HG02642 (cell line): Measurements from ENCODE around the gene GMDS.

Experiments used
- ATAC-seq: cut with Tn5 transposase; IDR thresholded peaks from one replicate; pipeline ENCODE4 v1.9.1; 2021; ENCODE audit warnings: mild to moderate bottlenecking; ENCODE audit not compliant: unreplicated experiment, poor library complexity

Gene GMDS

DNA sequence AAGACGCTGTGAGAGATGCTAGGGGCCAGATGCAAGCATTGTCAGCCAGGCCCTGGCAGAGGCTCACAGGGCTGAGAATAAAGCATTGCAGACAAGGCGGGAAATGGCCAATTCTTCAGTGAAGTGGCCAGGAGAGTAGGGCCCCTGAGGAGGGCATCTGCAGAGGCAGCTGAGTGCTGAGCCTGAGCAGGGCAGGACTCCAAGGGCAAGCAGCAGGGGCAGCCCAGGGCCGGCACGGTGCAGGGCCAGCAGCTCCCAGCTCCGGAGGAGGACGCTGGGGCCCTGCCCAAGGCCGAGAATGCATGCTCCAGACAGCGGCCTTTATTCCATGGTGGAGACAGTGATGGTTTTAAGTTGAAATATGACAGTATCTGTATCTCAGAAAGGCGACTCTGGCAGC lies 330.2 kb downstream of the GMDS start:
- no peak for ATAC-seq

DNA sequence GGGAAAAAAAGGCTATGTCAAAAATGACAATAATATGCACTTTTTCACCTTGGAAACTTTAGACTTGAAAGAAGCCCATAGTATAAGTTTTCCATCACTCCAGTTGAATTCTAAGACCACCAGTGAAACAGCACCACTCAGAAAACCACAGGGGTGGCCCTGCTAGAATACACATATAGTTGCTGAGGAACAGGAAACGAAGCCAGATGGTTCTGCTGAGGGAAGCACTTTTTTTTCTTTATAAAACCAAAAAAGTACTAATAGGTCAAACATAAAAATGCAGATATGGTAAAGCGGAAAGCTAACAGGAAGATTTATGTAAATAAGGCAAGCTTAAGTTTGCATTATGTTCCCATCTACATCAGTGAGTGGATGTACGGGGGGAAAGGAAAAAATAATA lies 331.8 kb downstream of the GMDS start:
- ATAC-seq = no peak

DNA sequence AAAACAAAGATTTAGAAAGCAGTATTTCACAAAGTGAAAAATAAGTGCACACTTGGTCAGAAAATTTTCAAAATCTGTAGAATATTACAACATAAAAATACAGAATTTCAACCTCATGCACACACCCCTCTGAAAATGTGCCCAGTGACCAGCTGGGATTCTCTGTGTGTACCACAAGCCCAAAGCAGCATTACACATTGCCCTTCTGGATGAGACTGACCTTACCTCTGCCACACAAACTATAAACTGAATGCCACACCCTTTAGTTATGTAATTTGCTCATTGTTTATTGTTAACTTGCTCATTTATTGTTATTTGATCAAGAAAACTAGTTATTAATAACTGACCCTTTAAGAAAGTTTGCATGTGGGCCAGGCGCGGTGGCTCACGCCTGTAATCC lies 332.7 kb downstream of the GMDS start:
- ATAC-seq = no peak

DNA sequence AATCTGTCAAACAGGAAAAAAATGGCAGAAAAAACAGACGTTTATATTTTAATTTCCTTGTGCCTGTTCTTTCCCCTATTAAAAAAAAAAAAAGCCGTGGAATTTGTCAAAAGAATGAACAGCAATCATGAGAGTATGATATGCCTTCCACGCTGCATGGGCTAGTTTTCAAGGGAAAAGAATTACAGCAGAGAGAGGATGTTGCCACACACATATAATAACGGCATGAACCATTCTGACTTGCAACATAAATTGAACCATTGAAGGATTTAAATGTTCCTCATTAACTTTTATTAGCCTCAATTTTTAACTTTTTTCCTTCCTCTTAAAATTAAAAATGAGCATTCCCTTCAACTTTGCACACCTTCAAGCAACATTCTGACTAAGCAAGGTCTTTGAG lies 333.9 kb downstream of the GMDS start:
- ATAC-seq = no peak

DNA sequence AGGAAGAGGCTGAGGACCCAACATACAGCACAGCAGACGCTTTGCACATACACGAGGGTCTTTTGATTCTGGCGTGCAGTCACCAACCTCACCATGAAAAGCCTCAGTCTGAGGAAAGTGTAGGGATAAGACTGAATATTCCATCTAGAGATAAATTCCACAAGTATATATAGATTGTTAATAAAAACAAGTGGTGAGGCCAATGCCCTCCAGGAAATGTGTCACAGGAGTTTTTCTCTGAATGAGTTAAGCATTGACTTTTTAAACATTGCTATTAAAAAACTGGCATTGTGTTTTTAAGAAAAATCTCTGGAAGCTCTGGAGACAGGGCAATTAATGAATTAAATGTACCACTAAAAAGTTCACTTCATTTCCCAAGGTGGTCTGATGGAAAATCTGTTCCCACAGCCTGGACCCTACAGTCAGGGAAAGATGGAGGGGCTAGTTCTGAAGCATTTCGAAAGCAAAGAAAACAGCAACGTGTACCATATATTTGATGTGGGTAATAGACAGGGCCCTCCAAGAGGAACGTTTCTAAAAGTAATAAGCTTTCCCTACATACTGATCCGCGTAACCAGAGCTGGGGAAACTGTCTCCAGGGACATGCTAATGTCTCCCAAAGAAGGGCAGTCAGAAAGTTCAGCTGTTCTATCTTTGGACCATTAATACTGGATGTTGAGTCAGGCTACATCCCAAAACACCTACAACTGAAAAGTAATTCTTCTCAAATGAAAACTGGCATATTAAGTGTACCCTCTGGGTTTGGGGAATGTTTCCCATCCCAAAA lies 334.6 kb downstream of the GMDS start:
- no peak for ATAC-seq

DNA sequence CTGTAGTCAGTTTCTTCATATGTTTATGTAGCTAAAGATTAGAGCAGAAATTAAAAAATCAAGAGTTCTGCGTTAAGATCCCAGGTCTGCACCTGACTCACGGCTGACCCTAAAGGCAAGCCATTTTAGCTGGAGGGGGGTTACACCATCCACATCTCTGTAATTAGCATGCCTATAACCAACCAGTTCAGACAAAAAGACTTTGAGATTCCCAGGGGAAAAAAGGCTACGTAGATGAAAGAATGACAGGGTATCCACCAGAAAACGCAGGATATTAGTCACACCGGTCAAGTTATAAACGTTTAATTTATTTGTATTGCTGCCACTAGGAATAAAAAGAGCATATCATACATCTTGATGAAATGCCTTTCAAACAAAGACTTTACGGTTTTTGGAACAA lies 336.6 kb downstream of the GMDS start:
- ATAC-seq = no peak

DNA sequence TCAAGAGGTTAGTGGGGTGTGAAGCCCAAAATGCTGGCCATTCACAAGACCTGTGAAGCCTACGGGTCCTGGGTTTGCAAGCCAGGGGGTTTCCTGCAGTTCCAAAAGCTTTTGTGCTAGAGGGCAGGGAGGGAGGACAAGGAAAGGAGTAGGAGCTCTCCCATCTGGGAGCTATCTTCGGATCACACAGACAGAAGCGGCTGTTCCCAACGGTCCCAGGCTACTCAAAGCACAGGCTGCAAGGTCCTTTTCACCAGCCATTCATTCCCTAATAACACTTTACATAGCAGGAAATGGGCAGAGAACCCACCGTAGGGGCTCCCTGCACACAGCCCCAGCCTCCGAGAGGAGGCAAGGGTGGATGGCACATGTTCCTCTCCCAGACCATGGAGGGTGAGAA lies 338.8 kb downstream of the GMDS start:
- ATAC-seq = no peak

DNA sequence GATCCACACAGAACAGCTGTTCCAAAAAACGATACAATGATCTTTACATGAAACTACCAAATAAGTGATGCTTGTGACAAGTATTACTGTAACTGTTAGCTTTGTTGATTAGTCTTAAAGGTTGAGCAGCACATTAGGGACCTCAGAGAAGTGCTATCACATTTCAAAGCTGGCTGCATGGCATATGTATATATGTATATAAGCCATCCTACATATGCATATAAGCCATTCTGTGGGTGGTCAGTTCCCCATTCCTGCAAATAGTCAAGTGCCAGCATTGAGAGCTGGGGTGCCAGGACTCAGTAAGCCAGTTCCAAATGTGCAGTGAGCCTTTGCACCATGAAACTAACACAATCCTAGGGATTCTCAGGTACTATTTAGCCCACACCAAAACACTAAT lies 339.4 kb downstream of the GMDS start:
- ATAC-seq = no peak

DNA sequence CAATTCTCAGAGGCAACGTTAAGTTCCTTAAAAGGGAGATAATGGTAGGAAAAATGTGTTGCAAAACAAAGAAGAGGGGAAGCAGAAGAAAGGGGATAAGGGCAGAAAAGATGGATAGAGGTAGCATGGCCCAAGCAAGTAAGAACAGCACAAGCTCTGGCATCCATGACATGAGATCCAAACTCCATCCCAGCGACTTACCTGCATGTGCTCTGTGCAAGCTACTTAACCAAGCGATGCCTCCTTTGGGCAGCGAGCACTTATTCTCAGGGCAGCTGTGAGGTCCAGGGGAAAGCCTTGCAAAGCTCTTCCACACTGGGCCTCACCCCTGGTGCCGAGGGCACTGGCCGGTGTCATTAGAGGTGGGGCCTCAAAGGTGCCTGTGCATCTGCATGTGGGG lies 340.5 kb downstream of the GMDS start:
- no peak for ATAC-seq

DNA sequence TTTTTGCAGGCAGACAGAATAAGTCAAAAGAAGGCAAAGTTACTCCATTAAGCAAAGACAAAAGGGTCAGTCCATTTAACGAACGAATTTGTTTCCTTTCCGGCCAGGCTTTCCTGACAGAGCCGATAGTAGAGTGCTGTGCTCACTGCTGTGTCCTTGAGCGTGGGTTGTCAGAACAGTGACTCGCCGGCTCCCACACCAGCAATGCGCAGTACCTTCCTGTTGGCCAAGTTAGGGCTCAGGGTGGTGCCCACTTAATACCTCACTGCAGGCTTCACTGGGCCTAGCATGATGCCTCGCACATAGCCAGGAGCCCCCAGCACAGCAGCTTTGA lies 341.0 kb downstream of the GMDS start:
- ATAC-seq = no peak

DNA sequence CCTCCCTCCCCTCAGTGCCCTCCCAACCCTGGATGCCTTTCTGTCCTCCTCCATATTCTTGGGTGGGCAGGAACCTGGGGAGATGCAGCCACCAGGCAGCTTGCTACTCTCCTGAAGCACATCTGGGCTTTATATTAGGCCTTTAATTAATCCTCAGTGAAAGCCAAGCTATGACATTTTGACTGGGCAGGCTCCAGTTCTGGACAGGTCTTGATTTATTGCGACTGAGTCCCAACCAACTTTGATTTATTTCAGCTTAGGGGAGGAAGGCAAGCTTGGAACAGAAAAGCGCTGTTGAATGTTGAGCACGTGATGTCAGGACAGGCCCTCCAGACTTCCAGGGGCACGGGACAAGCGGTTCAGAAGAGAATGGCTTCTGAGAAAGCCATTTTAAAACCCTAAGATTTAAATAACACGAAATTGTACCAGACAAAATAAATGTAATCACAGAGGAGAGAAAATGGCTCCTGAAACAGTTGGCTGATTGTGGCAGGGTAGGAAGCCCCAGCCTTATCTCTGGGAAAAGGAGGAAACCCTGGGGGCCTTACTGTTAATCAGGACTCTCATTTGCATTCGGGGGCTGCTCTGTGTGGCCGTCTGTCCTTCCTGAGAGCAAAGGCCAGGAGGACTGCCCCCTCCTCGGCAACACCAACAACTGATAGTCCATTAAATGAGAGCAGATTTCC lies 341.5 kb downstream of the GMDS start:
- no peak for ATAC-seq

DNA sequence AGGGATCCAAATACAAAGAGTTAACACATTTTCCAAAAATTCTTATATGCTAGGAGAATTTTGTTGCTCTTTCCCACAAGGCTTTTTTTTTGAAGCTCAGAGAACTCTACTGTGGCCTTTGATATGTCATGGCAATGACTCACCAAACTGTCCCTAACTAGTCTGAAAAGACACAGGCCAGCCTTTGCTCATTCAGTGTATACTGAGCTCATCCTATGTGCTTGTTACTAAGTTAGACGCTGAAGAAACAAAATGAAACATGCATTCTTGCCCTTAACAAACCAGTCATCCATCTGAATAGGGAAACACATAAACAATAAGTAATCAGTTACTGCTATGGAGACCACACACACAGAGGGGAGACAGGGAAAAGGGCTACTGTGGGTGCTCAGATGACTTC lies 343.8 kb downstream of the GMDS start:
- ATAC-seq = no peak

DNA sequence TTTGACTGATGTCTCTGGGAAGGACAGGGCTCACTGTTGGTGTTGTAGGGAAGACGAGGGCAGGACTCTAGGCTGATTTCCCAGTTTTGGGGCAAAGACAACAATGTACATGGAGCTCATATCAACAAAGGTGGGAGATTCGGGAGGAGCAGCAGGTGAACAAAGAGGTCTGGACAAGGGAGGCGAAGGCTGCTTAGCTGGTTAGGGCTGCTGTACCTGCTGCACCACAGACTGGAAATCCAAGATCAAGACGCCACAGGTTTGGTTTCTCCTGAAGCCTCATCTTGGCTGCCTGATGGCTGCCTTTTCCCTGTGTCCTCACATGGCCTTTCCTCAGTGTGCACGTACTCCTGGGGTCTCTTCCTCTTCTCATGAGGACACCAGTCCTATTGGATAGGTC lies 348.5 kb downstream of the GMDS start:
- no peak for ATAC-seq

DNA sequence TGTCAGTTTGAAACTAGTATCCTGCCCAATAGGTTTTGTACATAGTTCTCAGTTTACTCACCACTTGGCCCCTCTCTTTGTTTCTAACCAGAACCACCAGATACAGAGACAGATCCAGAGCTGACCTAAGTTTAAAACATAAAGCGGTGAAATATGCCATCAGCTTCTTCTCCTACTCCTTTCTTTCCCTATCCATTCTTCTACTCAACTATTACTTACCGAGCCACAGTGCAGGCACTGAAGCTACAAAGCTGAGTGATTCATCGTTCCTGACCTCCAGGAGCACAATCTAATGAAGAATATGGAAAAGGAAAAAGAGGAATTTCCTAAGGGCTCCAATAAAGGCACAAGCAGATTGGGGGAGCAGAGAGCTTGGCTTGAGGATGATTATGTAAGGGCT lies 349.7 kb downstream of the GMDS start:
- ATAC-seq = no peak

DNA sequence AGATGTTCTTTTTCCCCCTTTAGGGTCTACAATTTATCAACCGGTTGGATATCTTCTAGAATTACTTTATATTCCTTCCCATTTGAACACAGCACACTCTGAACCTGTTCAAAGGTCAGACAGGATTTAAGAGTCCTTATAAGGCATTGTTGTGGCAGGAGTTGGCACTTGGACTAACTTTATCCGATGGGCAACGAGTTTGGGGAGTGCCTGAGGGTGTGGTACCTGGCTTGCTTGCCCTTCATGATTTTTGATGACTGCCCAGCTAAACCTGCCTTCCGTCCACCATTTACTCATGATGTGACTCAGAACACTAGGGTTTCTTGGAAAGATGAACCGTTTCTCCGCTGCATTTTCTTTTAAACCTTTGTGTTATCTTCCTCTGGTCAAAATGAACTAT lies 350.5 kb downstream of the GMDS start:
- ATAC-seq = no peak

DNA sequence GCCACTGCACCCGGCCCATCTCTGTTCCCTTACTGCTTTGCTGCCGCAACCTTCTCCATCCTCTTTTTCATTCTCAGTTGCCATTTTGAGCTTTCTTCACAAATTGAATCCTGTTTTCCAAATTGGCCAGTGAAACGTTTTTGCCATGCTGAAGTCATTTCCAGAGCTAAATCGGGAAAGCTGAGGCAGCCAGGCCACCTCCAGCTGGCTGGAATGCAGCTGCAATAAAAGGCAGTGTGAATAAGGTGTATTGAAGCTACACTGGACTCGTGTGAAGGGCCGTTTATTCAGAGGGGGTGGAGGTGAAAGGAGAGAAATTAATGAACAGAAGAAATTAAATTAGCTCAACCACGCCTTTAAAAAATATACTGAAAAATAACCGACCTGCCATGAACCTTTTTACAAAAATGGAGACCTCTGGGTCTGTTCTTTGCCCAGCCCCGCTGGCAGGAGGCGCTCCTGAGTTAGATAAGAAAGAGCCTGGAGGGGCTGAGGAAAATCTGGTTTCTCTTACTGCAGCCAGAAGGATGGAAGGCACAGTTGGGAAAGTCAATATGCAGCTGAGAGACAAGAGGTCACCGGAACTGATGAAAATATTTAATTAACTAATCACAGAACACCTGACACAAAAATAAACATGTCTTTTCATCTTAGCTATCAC lies 351.8 kb downstream of the GMDS start:
- no peak for ATAC-seq

DNA sequence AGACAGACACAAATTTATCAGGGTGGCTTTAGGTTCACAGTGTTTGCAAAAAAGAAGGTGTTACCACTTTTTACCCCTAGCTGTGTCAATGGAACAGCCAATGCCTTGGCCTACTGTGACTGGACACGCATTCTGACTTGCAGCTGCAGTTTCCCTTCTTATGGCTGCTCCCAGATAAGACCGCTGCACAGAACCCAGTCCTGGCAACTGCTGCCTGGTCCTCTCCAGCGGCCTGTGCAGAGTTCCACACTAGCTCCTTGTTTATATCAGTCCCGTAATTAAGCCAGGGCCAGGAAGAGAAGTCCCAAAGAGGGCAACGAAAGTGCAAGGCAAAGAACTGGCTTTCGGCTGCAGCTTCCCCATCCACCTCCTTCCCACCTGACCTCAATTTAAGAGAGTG lies 352.7 kb downstream of the GMDS start:
- no peak for ATAC-seq

DNA sequence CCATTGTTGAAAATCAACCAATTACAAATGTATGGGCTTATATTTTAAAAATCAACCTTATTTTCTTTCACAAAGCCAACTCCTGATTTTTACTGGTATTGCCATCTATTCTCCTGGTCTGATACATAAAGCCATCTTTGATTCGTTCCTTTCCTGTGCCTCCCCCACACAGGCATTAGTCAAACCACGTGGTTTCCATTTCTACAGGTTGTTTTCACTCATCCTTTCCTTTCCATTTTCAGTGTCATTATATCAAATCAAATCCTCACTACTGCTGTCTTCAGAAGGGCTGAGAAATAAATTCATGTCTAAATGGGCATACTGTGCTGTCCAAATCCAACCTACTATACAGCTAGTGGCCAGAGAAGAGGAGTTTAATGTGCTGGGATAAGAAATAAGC lies 354.4 kb downstream of the GMDS start:
- ATAC-seq = no peak

DNA sequence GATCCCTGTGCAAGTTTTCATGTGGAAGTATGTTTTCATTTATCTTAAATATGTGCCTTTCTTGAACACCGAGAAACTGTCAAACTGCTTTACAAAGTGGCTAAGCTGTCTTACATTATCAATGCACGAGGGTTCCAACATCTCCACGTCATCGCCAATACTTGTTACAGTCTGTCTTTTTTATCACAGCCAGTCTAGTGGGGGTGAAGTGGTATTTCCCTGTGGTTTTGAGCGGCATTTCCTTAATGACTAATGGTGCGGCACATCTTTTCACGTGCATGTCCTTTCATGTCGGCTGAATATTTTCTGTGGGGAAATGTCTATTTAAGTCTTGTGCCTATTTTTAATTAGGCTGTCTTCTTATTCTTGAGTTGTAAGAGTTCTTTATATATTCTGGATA lies 355.3 kb downstream of the GMDS start:
- ATAC-seq = no peak

DNA sequence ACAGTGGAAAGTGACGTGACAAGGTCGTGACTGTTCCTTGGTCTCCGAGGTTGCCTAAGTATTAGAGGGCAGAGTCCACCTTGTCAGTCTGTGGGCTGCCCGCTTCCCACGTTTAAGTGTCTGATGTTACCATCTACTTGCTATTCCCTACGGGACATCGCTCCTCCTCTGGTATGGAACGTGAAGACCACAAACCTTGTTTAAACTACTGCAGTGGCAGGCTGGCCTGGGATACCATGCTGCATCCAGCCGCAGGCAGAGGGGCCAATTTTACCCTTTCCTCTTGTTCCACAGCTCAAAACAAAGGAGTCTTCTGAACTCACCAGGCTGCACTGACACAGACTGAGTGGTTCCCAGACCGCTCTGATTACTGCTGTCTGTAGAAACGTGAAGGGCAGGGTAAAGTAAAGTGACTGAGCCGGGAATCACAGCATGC lies 359.8 kb downstream of the GMDS start:
- ATAC-seq = no peak

DNA sequence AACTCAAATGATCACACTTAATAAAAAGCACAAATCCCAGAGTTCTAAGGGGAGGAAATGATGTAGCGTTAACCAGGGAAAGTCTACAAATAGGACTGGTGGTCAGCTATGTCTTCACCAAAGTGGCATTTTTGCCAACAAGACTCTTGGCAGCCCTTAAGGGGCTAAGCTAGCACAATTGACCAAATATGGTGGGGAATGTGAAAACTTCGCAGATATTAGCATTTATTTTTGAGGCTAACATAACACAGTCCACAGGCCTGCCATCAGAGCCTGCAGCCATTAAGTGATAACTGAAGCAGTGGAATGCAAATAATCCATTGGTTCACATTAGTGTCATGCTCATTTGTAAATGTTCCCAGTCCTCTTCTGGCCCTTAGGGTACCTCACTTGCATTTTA lies 361.1 kb downstream of the GMDS start:
- ATAC-seq = no peak

DNA sequence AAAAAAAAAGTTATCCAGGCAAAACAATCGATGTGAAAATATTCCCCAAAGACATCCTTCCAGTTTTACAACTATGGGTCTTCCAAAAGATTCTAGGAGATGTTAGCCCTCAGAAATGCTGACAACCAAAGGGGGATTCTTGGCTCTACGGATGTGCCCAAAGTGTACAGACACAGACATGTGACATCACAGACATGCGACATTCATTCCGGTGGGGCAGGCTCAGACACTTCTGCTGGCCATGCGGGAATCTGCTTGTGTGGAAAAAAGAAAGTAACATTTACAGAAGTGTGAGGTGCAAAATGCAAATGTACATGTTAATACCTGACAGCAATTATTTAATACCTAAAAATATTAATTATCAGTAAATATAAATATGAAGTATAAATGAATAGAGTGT lies 367.1 kb downstream of the GMDS start:
- no peak for ATAC-seq
